A549 (cell line): ENCODE measurements around the gene SPRR2B. TPM values are rescaled to one million over a fixed set of nuclear protein-coding genes. Genes with fewer than 3 reads are reported as not detected.
A peak's percentile ranks its signal among the peaks of the same experiment; 100 is the strongest.

ENCODE experiments used
- ATAC-seq, 2 experiments: fragments of 200-7000 bp in 1 of 2; fragments of >200 bp in 1 of 2; cut with Nextera tagmentation in 1 of 2; cut with Tn5 transposase in 1 of 2; 3 replicates each; pipeline versions ENCODE4 v1.8.0 to v1.9.1; 2018 to 2020; ENCODE audit warnings: mild to moderate bottlenecking in 1 of 2, moderate library complexity in 1 of 2
- CTCF ChIA-PET: fragments of 300-600 bp; sonication (Branson Sonifier 250); formaldehyde crosslinking; extraction: SDS; loops from one replicate; lab custom pipeline; 2021; ENCODE audit warnings: antibody characterized with exemption, inconsistent platforms; lab: Yijun Ruan, JAX
- POLR2A ChIA-PET: fragments of 350-600 bp; formaldehyde crosslinking; extraction: SDS; loops from one replicate; lab custom pipeline; 2021; ENCODE audit warnings: antibody characterized with exemption, inconsistent platforms; lab: Yijun Ruan, JAX
- DNase-seq, 2 experiments: peaks; one replicate each; pipeline versions ENCODE4 v3.0.0 to v3.0.0-alpha.2; 2011 to 2016; ENCODE audit warnings: low read depth in 1 of 2, low spot score in 1 of 2
- FAIRE-seq: peaks from 2 replicates; lab custom pipeline; 2011; peaks lifted over from hg19 to GRCh38; lab: Jason Lieb, UNC
- H3K27ac ChIP-seq, 2 experiments: fragments of >200 bp; sonication (Bioruptor Twin); formaldehyde crosslinking; 3 replicates each; pipeline ENCODE4 v1.5.1; 2016 to 2017
- H3K4me1 ChIP-seq: fragments of >200 bp; sonication (Bioruptor Twin); formaldehyde crosslinking; 3 replicates; pipeline ENCODE4 v1.6.1; 2016
- H3K4me2 ChIP-seq: fragments of >200 bp; sonication (Bioruptor Twin); formaldehyde crosslinking; 3 replicates; pipeline ENCODE4 v1.6.1; 2016
- H3K4me3 ChIP-seq: fragments of >200 bp; sonication (Bioruptor Twin); formaldehyde crosslinking; 3 replicates; pipeline ENCODE4 v1.5.1; 2016
- H3K9me3 ChIP-seq: fragments of >200 bp; sonication (Bioruptor Twin); formaldehyde crosslinking; 3 replicates; pipeline ENCODE4 v1.6.1; 2016
- ATOH8 ChIP-seq: fragments of 250-450 bp; sonication (Bioruptor Pico); IDR thresholded peaks from 2 replicates; pipeline ENCODE4 v1.5.0; 2020; ENCODE audit warnings: low read depth, mild to moderate bottlenecking, moderate library complexity
- CBX2 ChIP-seq: fragments of 200-600 bp; sonication (generic); IDR thresholded peaks from 2 replicates; pipeline ENCODE4 v1.6.1; 2016; ENCODE audit warnings: low read depth, mild to moderate bottlenecking, borderline replicate concordance
- CHD2 ChIP-seq: fragments of 150-350 bp; IDR thresholded peaks from 2 replicates; pipeline ENCODE4 v1.6.1; 2014; ENCODE audit warnings: low read length; ENCODE audit not compliant: partially characterized antibody
- CHD4 ChIP-seq: fragments of 200-600 bp; sonication (generic); IDR thresholded peaks from 2 replicates; pipeline ENCODE4 v1.6.1; 2016; ENCODE audit warnings: antibody characterized with exemption, mild to moderate bottlenecking, borderline replicate concordance
- EHF ChIP-seq: fragments of 250-450 bp; sonication (Bioruptor Pico); IDR thresholded peaks from 2 replicates; pipeline ENCODE4 v1.5.0; 2020; ENCODE audit warnings: mild to moderate bottlenecking
- EHMT2 ChIP-seq: fragments of 200-600 bp; sonication (generic); IDR thresholded peaks from 2 replicates; pipeline ENCODE4 v1.6.1; 2016; ENCODE audit warnings: antibody characterized with exemption, low read depth, mild to moderate bottlenecking, moderate library complexity
- ELK1 ChIP-seq: fragments of 150-350 bp; IDR thresholded peaks from 2 replicates; pipeline ENCODE4 v1.6.1; 2014; ENCODE audit warnings: low read depth, mild to moderate bottlenecking, low read length
- EP300 ChIP-seq, 2 experiments: fragments of >200 bp; sonication (Bioruptor Twin); formaldehyde crosslinking; IDR thresholded peaks; 2 replicates in 1 of 2; 3 replicates in 1 of 2; pipeline ENCODE4 v1.6.1; 2016 to 2017
- ESRRA ChIP-seq: fragments of 150-350 bp; IDR thresholded peaks from 2 replicates; pipeline ENCODE4 v1.6.1; 2014; ENCODE audit warnings: mild to moderate bottlenecking, low read length, borderline replicate concordance
- FOXS1 ChIP-seq: fragments of 250-450 bp; sonication (Bioruptor Pico); IDR thresholded peaks from 2 replicates; pipeline ENCODE4 v1.5.0; 2020; ENCODE audit warnings: mild to moderate bottlenecking, moderate library complexity
- GATA3 ChIP-seq: IDR thresholded peaks from 2 replicates; pipeline ENCODE4 v1.6.1; 2012; ENCODE audit warnings: borderline replicate concordance
- HDAC2 ChIP-seq: fragments of 200-600 bp; sonication (generic); IDR thresholded peaks from 2 replicates; pipeline ENCODE4 v1.6.1; 2016
- HEYL ChIP-seq: fragments of 250-450 bp; sonication (Bioruptor Pico); IDR thresholded peaks from 2 replicates; pipeline ENCODE4 v1.8.0; 2021; ENCODE audit warnings: mild to moderate bottlenecking, moderate library complexity
- HOXA7 ChIP-seq: fragments of 250-450 bp; sonication (Bioruptor Pico); IDR thresholded peaks from 2 replicates; pipeline ENCODE4 v1.5.0; 2020; ENCODE audit warnings: mild to moderate bottlenecking, moderate library complexity
- HOXB5 ChIP-seq: fragments of 250-450 bp; sonication (Bioruptor Pico); IDR thresholded peaks from 2 replicates; pipeline ENCODE4 v1.5.0; 2020; ENCODE audit warnings: mild to moderate bottlenecking, moderate library complexity
- JUN ChIP-seq, 2 experiments: fragments of >200 bp; sonication (Bioruptor Twin); formaldehyde crosslinking; IDR thresholded peaks; 2 replicates in 1 of 2; 3 replicates in 1 of 2; pipeline ENCODE4 v1.6.1; 2016 to 2017
- JUNB ChIP-seq: fragments of >200 bp; sonication (Bioruptor Twin); formaldehyde crosslinking; IDR thresholded peaks from 2 replicates; pipeline ENCODE4 v1.6.1; 2016
- KDM1A ChIP-seq: fragments of 200-600 bp; sonication (generic); IDR thresholded peaks from 2 replicates; pipeline ENCODE4 v1.6.1; 2016; ENCODE audit warnings: low read depth, mild to moderate bottlenecking
- KDM5A ChIP-seq: fragments of 200-600 bp; sonication (generic); IDR thresholded peaks from 2 replicates; pipeline ENCODE4 v1.6.1; 2016; ENCODE audit warnings: antibody characterized with exemption, mild to moderate bottlenecking
- MAZ ChIP-seq: fragments of 150-350 bp; IDR thresholded peaks from 2 replicates; pipeline ENCODE4 v1.6.1; 2014; ENCODE audit warnings: antibody characterized with exemption, low read depth, low read length, borderline replicate concordance
- NPAS2 ChIP-seq: fragments of 250-450 bp; sonication (Bioruptor Pico); IDR thresholded peaks from 2 replicates; pipeline ENCODE4 v1.8.0; 2022; ENCODE audit warnings: mild to moderate bottlenecking, moderate library complexity, borderline replicate concordance
- NR3C1 ChIP-seq: fragments of >200 bp; sonication (Bioruptor Twin); formaldehyde crosslinking; IDR thresholded peaks from 3 replicates; pipeline ENCODE4 v1.6.1; 2017
- PBX3 ChIP-seq: IDR thresholded peaks from 2 replicates; pipeline ENCODE4 v1.6.1; 2012
- PHF8 ChIP-seq: fragments of 200-600 bp; sonication (generic); IDR thresholded peaks from 2 replicates; pipeline ENCODE4 v1.6.1; 2016; ENCODE audit warnings: low read depth, mild to moderate bottlenecking, antibody characterized with exemption, moderate library complexity, borderline replicate concordance
- POLR2AphosphoS2 ChIP-seq: conservative IDR thresholded peaks from 2 replicates; pipeline ENCODE4 v1.6.1; 2012; ENCODE audit warnings: low read length, improper control_type of control experiment, inconsistent platforms
- RAD21 ChIP-seq, 2 experiments: fragments of >200 bp in 1 of 2; sonication (Bioruptor Twin) in 1 of 2; formaldehyde crosslinking in 1 of 2; IDR thresholded peaks in 1 of 2; conservative IDR thresholded peaks in 1 of 2; 2 replicates in 1 of 2; 3 replicates in 1 of 2; pipeline ENCODE4 v1.6.1; 2012 to 2018; ENCODE audit warnings: inconsistent platforms in 1 of 2
- RFX5 ChIP-seq: fragments of 450-650 bp; IDR thresholded peaks from 2 replicates; pipeline ENCODE4 v1.7.1; 2014; ENCODE audit warnings: antibody characterized with exemption, mild to moderate bottlenecking, moderate library complexity
- SREBF2 ChIP-seq: fragments of 450-650 bp; IDR thresholded peaks from 2 replicates; pipeline ENCODE4 v1.6.1; 2014; ENCODE audit warnings: mild to moderate bottlenecking, moderate library complexity
- TFCP2L1 ChIP-seq: fragments of 250-450 bp; sonication (Bioruptor Pico); IDR thresholded peaks from 2 replicates; pipeline ENCODE4 v1.5.0; 2021; ENCODE audit warnings: mild to moderate bottlenecking
- USF2 ChIP-seq: fragments of 450-650 bp; IDR thresholded peaks from 2 replicates; pipeline ENCODE4 v1.6.1; 2014; ENCODE audit warnings: antibody characterized with exemption
- WGBS: methylation state at CpG from one replicate; pipeline ENCODE4 v1.1.6; 2017; ENCODE audit errors: missing lambda C conversion rate; 5-methylcytosine and 5-hydroxymethylcytosine counted together
- polyA plus RNA-seq, 4 experiments: library from polyadenylated mRNA; depleted of rRNA in 3 of 4; stranded (reverse); fragments of >200 nt; fragmentation: RNase III in 1 of 4; extraction: RNeasy Plus Mini Kit Qiagen cat#74134 plus additional on column Dnase treatment in 1 of 4; gene quantifications; 2 replicates in 3 of 4; 3 replicates in 1 of 4; pipeline ENCODE4 v1.2.3, GENCODE V29; 2011 to 2017

SPRR2B gene
- polyA plus RNA-seq, 2 of the 4 experiments (the other 2 are of a cell fraction) = not detected

GRCh38 chr1:153049211-153049610, 22.2 kb downstream of the SPRR2B start:
- CTCF ChIA-PET = no interaction called here
- WGBS = 4% methylated on average over 2 of the region's 2 CpGs
- FAIRE-seq = no peak
- Histone ChIP-seq H3K9me3 (no peaks in the 10 kb centered on the region), H3K27ac (no peak overlapping the region), H3K4me3 (no peak overlapping the region)
- ATAC-seq = peak in 1 of 2 experiments; percentile 47; a peak in 1 of 6 replicates
- no peak for DNase-seq
- TF ChIP-seq KDM1A = no peak
- TF ChIP-seq EHF (CRISPR knock-in tag) = no peak
- no peak for TF ChIP-seq NR3C1
- TF ChIP-seq RFX5 = no peak
- TF ChIP-seq ATOH8 = no peak
- TF ChIP-seq GATA3 = no peak
- TF ChIP-seq POLR2AphosphoS2 = no peak
- no peak for TF ChIP-seq HEYL
- no peak for TF ChIP-seq EP300 (IDR thresholded peaks at IDR 0.05)
- TF ChIP-seq HDAC2 = no peak
- TF ChIP-seq CHD2 = no peak
- no peak for TF ChIP-seq JUNB
- no peak for TF ChIP-seq EHMT2
- no peak for TF ChIP-seq ELK1
- no peak for TF ChIP-seq JUN (IDR thresholded peaks at IDR 0.05)
- TF ChIP-seq PBX3 = no peak
- no peak for TF ChIP-seq RAD21 (conservative IDR thresholded peaks at IDR 0.05 in 1 of 2, IDR thresholded peaks at IDR 0.05 in 1 of 2)
- TF ChIP-seq, all 56 proteins: peak for 0
- no peak overlapping the region for H3K4me2 ChIP-seq
- POLR2A ChIA-PET = no interaction called here
- no peaks in the 10 kb centered on the region for H3K4me1 ChIP-seq

- POLR2A ChIA-PET = no interaction called here
- Histone ChIP-seq H3K4me2 (no peak within 1 kb of the TSS), H3K4me1 (no peaks in the 10 kb centered on the region), H3K27ac (no peak within 1 kb of the TSS), H3K9me3 (no peaks in the 10 kb centered on the region), H3K4me3 (no peak within 1 kb of the TSS)
- DNase-seq (no peak), FAIRE-seq (no peak), ATAC-seq (no peak)
- CTCF ChIA-PET = no interaction called here
- 4% methylated on average over 4 of the region's 4 CpGs for WGBS
- TF ChIP-seq USF2 (no peak), PHF8 (no peak), RAD21 (conservative IDR thresholded peaks at IDR 0.05 in 1 of 2, IDR thresholded peaks at IDR 0.05 in 1 of 2) (no peak), SREBF2 (no peak), TFCP2L1 (CRISPR knock-in tag) (no peak), HOXB5 (CRISPR knock-in tag) (no peak), MAZ (no peak), NPAS2 (CRISPR knock-in tag) (no peak), JUN (IDR thresholded peaks at IDR 0.05) (no peak), PBX3 (no peak), EP300 (IDR thresholded peaks at IDR 0.05) (no peak), HOXA7 (CRISPR knock-in tag) (no peak), POLR2AphosphoS2 (no peak), CBX2 (no peak), FOXS1 (CRISPR knock-in tag) (no peak), KDM5A (no peak), CHD4 (no peak), ESRRA (no peak)
Observed at GRCh38 chr1:153040950-153041631, 30.3 kb downstream of the SPRR2B start, which contains the start of gene SPRR2D. SPRR2D (minus strand) TSS chr1:153041120; CDS start chr1:153040346, 774 bp downstream.
